Muscle layer of duodenum (tissue), 2 donors: ENCODE measurements around the gene PAX6.

Experiments used
- H3K27ac ChIP-seq: one replicate; pipeline ENCODE4 v1.7.0; 2013; ENCODE audit warnings: mild to moderate bottlenecking, low read length
- H3K27me3 ChIP-seq: one replicate; pipeline ENCODE4 v1.7.0; 2013; ENCODE audit warnings: low read depth, mild to moderate bottlenecking, control low read depth, low read length
- H3K36me3 ChIP-seq, 2 donors: one replicate each; pipeline ENCODE4 v1.7.0; 2013; ENCODE audit warnings: low read length in 2 of 2, control low read depth in 1 of 2, mild to moderate bottlenecking in 1 of 2; ENCODE audit not compliant: insufficient read depth in 2 of 2, control insufficient read depth in 1 of 2
- H3K4me1 ChIP-seq, 2 donors: one replicate each; pipeline ENCODE4 v1.7.0; 2013; ENCODE audit warnings: low read length in 2 of 2, mild to moderate bottlenecking in 2 of 2, control low read depth in 1 of 2, moderate library complexity in 1 of 2; ENCODE audit not compliant: insufficient read depth in 2 of 2, control insufficient read depth in 1 of 2
- H3K4me3 ChIP-seq, 2 donors: one replicate each; pipeline ENCODE4 v1.7.0; 2013; ENCODE audit warnings: low read length in 2 of 2, low read depth in 1 of 2, mild to moderate bottlenecking in 1 of 2
- H3K9me3 ChIP-seq, 2 donors: one replicate each; pipeline ENCODE4 v1.7.0; 2013; ENCODE audit warnings: low read length in 2 of 2, control low read depth in 1 of 2, mild to moderate bottlenecking in 1 of 2; ENCODE audit not compliant: control insufficient read depth in 1 of 2
- donor health status: healthy.

PAX6 gene

DNA sequence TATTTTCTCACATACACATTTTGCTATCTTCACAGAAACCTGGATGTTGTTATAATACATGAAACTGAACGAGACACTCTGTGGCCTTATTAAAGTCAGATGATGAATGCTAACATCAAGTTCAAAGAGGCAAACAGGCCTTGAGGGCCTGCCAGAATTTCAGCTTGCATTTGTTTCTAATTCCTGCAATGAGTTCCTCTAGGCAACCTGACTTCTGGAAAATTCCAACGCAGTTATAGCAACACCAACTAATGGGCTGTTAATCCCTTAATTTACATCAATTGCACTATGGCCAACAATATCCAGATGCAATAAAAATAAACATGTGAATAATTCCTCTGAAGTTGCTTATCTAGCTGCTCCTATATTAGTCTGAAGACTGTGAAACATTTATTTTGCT, 19.1 kb downstream of the PAX6 start:
- Histone ChIP-seq H3K9me3 (peaks cover 0 to 4% of the 10 kb centered on the region in 2 donors), H3K27ac (no peak overlapping the region), H3K27me3 (peaks cover 5% of the 10 kb centered on the region), H3K36me3 (no peaks in the 10 kb centered on the region), H3K4me1 (peaks cover 0 to 4% of the 10 kb centered on the region in 2 donors), H3K4me3 (no peak overlapping the region)

DNA sequence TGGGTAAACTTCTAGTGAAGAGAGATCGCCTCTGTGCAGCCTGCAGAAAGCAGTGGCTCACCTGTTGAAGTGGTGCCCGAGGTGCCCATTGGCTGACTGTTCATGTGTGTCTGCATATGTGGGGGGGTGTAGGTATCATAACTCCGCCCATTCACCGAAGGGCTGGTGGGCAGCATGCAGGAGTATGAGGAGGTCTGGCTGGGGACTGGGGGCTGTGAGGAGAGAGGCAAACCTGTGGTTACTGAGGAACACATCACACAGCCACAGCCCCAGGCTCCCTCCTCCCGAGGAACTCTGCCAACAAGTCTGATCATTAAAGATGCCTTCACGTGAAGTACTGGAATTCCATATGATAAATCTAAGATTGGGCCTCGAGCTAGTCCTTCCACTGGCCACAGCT, 20.5 kb downstream of the PAX6 start:
- Histone ChIP-seq H3K36me3 (no peaks in the 10 kb centered on the region), H3K27me3 (no peaks in the 10 kb centered on the region), H3K4me1 (peaks cover 0 to 4% of the 10 kb centered on the region in 2 donors), H3K9me3 (no peaks in the 10 kb centered on the region), H3K27ac (no peak overlapping the region), H3K4me3 (no peak overlapping the region)

DNA sequence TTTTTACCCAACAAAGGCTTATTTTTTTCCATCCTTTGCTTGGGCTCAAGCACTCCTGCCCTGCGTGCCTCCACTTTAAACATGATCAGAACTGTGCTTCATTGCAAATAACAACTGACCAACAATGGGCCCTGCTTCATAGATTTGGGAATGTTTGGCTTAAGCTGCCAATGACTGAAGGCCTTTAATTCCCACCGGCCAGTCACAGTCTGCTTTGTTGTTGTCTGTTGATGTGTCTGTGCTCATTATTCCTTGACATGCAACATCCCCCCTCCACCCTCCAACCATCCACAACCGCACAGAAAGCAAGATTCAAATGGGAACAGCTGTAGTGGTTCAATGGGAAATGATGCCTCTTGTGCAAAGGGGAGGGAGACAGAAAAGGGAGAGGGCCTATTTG, 23.0 kb downstream of the PAX6 start:
- H3K4me3 ChIP-seq: no peak overlapping the region
- H3K27me3 ChIP-seq: no peaks in the 10 kb centered on the region
- H3K9me3 ChIP-seq: no peaks in the 10 kb centered on the region
- no peak overlapping the region for H3K27ac ChIP-seq
- peaks cover 0 to 4% of the 10 kb centered on the region in 2 donors for H3K4me1 ChIP-seq
- no peaks in the 10 kb centered on the region for H3K36me3 ChIP-seq

DNA sequence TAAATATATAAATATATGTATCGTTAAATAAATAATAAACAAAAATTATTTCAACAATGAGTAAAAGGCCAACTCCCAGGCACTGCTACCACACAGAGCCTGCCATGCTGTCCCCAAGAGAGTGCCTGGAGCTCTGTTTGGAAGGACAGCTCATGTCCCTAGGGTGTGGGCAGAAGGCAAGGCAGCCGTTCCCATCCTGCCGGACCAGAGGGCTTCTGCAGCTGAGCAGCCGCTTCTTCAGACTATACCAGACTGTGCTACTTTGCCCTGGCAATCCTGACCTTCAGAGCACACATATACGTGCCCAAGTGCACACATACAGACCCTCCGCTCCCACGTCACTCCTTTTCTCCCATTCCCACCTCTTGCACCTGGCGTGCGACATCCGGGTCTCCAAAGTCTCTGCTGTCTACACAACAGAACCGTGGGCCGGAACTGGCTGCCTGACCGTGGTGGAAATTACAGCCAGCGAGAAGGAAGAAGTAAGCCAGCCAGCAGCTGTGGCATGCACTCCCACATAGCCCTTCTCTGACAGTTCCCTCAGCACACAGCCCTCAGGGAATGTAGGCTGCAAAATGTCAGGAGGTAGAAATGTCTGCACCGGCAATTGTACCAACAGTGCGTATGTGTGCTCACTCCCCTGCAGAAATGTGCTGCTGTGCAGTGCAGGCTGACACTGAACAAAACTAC, 24.0 kb downstream of the PAX6 start:
- no peaks in the 10 kb centered on the region for H3K27me3 ChIP-seq
- no peak overlapping the region for H3K27ac ChIP-seq
- H3K36me3 ChIP-seq: no peaks in the 10 kb centered on the region
- no peak overlapping the region for H3K4me3 ChIP-seq
- H3K4me1 ChIP-seq: peaks cover 0 to 4% of the 10 kb centered on the region in 2 donors
- no peaks in the 10 kb centered on the region for H3K9me3 ChIP-seq

DNA sequence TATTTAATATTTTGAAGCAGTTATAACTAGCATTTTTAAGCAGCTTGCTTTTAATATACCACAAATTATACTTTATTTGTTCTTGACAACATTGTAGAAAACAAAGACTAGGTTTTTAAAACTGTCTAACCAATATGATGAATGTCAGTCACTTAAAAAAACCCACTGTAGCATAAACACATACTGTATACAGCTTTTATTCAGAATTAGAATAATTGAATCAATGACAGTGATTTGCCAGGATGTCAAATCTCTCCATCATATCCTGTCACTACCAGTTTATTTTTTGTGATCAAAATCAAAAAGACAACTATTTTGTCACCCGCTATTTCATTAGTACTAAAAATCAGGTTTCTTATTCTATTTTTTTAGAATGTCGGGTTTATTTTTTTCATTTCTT, 26.5 kb downstream of the PAX6 start:
- H3K27ac ChIP-seq: no peak overlapping the region
- H3K4me3 ChIP-seq: no peak overlapping the region
- H3K27me3 ChIP-seq: no peaks in the 10 kb centered on the region
- no peaks in the 10 kb centered on the region for H3K4me1 ChIP-seq
- H3K36me3 ChIP-seq: no peaks in the 10 kb centered on the region
- H3K9me3 ChIP-seq: no peaks in the 10 kb centered on the region

DNA sequence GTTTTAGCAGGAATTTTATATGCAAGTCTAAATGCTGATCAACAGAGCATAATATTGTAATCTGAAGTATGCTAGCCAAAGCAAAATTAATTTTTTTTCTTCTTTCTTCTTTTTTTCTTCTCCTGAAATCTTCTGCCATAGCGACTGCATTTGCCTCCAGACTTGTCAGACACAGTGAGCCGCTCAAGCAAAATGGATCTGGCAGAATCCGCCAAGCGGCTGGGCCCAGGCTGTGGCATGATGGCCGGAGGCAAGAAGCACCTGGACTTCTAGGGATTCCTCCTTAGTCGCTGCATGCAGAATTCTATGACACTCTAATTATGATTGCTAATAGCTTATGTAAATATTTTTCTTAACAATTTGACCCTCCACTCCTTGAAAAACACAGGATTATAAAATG, 27.9 kb downstream of the PAX6 start:
- H3K27ac ChIP-seq: no peak overlapping the region
- H3K27me3 ChIP-seq: no peaks in the 10 kb centered on the region
- no peaks in the 10 kb centered on the region for H3K9me3 ChIP-seq
- no peak overlapping the region for H3K4me3 ChIP-seq
- no peaks in the 10 kb centered on the region for H3K4me1 ChIP-seq
- no peaks in the 10 kb centered on the region for H3K36me3 ChIP-seq

DNA sequence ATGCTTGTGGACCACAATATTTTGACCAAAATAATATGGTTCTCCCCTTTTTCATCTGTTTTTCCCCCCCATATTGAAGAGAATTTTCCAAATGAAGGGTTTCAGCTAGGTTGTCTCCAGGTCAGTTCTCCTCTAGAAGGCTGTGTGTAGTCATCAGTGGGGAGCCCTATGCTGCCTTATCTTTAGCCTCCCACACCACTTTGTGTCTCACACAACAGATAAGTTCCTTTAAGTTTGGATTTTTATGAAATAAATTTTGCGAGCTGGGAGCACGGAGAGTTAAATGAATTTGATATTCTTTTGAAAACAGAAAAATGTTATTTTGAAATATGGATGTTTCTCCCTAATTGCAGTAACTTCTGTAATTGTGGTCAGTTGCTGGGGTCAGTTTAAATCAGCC, 28.9 kb downstream of the PAX6 start:
- Histone ChIP-seq H3K27me3 (no peaks in the 10 kb centered on the region), H3K27ac (no peak overlapping the region), H3K9me3 (peaks cover 0 to 3% of the 10 kb centered on the region in 2 donors), H3K36me3 (no peaks in the 10 kb centered on the region), H3K4me1 (no peaks in the 10 kb centered on the region), H3K4me3 (no peak overlapping the region)

DNA sequence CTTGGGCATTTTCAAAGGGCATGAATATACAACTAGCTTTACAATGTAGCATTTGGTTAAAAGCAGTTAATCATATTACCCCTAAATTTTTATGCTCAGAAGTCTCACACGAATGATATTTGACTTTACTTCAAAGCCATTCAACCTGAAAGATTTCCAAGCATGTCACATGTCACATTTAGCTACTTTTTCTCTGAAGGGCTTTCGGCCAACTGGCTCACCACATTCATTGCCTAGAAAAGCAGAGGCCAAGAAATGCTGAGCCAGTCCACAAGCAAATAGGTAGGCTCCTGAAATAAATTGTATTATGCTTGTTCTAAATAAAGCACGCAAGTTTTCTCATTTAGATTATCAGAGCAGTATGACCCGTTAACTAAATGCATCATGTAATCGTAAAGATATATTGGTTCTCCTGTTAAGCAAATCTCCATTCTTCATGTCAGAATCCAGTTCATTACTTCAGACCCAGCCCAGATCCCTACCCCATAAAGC, 30.6 kb downstream of the PAX6 start:
- Histone ChIP-seq H3K27ac (no peak overlapping the region), H3K27me3 (no peaks in the 10 kb centered on the region), H3K36me3 (no peaks in the 10 kb centered on the region), H3K9me3 (peaks cover 0 to 5% of the 10 kb centered on the region in 2 donors), H3K4me1 (no peaks in the 10 kb centered on the region), H3K4me3 (no peak overlapping the region)

DNA sequence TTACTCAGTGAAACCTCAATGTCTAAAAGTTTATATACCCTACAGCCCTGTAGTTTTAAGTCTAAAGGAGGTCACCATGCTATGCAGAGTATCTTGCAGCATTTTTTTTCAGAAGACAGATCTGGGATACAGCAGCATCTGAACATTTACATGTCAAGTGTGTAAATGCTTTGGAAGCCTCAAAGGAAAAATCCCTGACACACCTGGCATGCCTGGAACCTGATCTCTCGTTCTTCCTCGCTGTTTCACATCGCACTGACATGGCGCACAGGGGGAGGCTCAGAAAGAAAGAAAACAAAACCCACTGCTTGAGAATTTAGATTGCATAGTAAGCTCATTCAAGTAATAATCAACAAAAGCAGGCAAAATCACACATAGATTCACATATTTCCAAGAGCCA, 31.0 kb downstream of the PAX6 start:
- Histone ChIP-seq H3K4me1 (no peaks in the 10 kb centered on the region), H3K27ac (no peak overlapping the region), H3K36me3 (no peaks in the 10 kb centered on the region), H3K4me3 (no peak overlapping the region), H3K27me3 (no peaks in the 10 kb centered on the region), H3K9me3 (peaks cover 0 to 5% of the 10 kb centered on the region in 2 donors)

DNA sequence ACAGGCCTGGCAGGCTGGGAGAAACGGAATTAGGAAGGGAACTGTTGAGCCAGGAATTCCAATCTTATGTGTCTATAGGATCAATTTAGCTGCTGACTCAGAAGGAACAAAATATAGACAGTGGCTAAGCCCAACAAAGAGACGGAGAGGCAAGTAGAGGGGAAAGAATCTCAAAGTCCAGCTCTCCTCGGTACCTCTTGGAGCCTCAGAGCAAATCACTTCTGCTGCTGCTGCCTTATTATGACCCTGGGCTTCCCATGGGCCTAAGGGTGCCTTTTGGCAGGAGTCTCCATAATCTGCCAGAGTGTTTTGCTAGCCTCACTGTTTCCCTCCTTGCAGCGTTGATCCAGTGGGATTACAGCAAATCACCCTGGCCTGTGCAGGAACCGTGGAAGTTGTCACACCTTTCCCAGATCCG, 31.7 kb downstream of the PAX6 start:
- Histone ChIP-seq H3K4me3 (no peak overlapping the region), H3K9me3 (peaks cover 0 to 5% of the 10 kb centered on the region in 2 donors), H3K36me3 (no peaks in the 10 kb centered on the region), H3K27me3 (no peaks in the 10 kb centered on the region), H3K27ac (no peak overlapping the region), H3K4me1 (no peaks in the 10 kb centered on the region)

DNA sequence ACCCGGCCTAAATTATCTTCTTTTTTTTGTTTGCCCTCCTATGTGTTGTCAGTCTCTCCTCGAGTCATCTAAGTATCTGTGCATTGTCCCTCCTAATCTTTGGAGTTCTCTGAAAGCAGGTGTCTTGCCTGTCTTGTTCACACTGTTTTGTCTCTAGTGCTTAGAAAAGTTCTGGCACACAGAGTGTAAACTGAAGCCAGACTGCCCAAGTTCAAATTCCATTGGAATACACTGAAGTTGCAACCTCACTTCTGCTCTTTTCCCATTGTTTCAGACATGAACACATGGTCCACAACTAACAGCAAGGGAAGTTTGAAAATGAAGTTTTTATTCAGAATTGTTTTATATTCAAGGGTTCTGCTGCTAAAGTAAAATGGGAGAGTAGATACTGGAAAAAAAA, 38.7 kb downstream of the PAX6 start:
- Histone ChIP-seq H3K36me3 (no peaks in the 10 kb centered on the region), H3K27ac (no peak overlapping the region), H3K27me3 (no peaks in the 10 kb centered on the region), H3K4me1 (no peaks in the 10 kb centered on the region), H3K9me3 (peaks cover 0 to 3% of the 10 kb centered on the region in 2 donors), H3K4me3 (no peak overlapping the region)
